Thyroid gland (tissue), 4 donors: Measurements from ENCODE around the gene BCL2. TPM values are rescaled to one million over a fixed set of nuclear protein-coding genes. Genes with fewer than 3 reads are reported as not detected.

Source experiments
- DNase-seq, 2 donors: peaks; one replicate each; pipeline ENCODE4 v3.0.0-alpha.2; 2019
- H3K27ac ChIP-seq, 3 donors: fragments of 200-600 bp; sonication (generic); 1 replicate in 2 of 3; 2 replicates in 1 of 3; pipeline ENCODE4 v1.5.1; 2016 to 2019; ENCODE audit warnings: mild to moderate bottlenecking in 1 of 3, moderate library complexity in 1 of 3
- H3K27me3 ChIP-seq: fragments of 200-600 bp; sonication (generic); one replicate; pipeline ENCODE4 v1.5.1; 2019
- H3K36me3 ChIP-seq, 2 donors: fragments of 200-600 bp; sonication (generic); one replicate each; pipeline ENCODE4 v1.5.1; 2016 to 2019
- H3K4me1 ChIP-seq, 2 donors: fragments of 200-600 bp; sonication (generic); one replicate each; pipeline ENCODE4 v1.5.1; 2017 to 2019
- H3K4me3 ChIP-seq, 3 donors: fragments of 200-600 bp; sonication (generic); replicated peaks in 1 of 3; 1 replicate in 2 of 3; 2 replicates in 1 of 3; pipeline ENCODE4 v1.5.1; 2016; ENCODE audit warnings: mild to moderate bottlenecking in 1 of 3
- H3K9me3 ChIP-seq: fragments of 200-600 bp; sonication (generic); one replicate; pipeline ENCODE4 v1.5.1; 2017
- POLR2A ChIP-seq, 2 donors: fragments of 450-650 bp; IDR thresholded peaks; one replicate each; pipeline ENCODE4 v1.6.1; 2017; ENCODE audit warnings: antibody characterized with exemption in 2 of 2, mild to moderate bottlenecking in 2 of 2, moderate library complexity in 1 of 2
- WGBS, 2 donors: methylation state at CpG; one replicate each; pipeline ENCODE4 v1.1.5; 2017; 5-methylcytosine and 5-hydroxymethylcytosine counted together
- intact Hi-C: fragments of 100-400 bp; cut with DNase I; formaldehyde crosslinking; loops from one replicate; pipeline ENCODE4 v1.15.1; 2023
- total RNA-seq, 4 donors: library from RNA; depleted of rRNA; stranded (reverse); fragments of >200 nt; gene quantifications; one replicate each; pipeline ENCODE4 v1.2.3, GENCODE V29; 2016
- TF ChIP-seq, protein P1 (sequence below), 6 experiments: fragments of 200-600 bp in 3 of 6; fragments of 450-650 bp in 3 of 6; sonication (generic) in 3 of 6; IDR thresholded peaks; one replicate each; pipeline ENCODE4 v1.5.1; 2016 to 2019; ENCODE audit warnings: antibody characterized with exemption in 6 of 6, mild to moderate bottlenecking in 2 of 6, inconsistent platforms in 1 of 6, moderate library complexity in 1 of 6

Gene BCL2
- total RNA-seq, 4 donors from 2014 or later = 108 to 163 (median 115) TPM

DNA sequence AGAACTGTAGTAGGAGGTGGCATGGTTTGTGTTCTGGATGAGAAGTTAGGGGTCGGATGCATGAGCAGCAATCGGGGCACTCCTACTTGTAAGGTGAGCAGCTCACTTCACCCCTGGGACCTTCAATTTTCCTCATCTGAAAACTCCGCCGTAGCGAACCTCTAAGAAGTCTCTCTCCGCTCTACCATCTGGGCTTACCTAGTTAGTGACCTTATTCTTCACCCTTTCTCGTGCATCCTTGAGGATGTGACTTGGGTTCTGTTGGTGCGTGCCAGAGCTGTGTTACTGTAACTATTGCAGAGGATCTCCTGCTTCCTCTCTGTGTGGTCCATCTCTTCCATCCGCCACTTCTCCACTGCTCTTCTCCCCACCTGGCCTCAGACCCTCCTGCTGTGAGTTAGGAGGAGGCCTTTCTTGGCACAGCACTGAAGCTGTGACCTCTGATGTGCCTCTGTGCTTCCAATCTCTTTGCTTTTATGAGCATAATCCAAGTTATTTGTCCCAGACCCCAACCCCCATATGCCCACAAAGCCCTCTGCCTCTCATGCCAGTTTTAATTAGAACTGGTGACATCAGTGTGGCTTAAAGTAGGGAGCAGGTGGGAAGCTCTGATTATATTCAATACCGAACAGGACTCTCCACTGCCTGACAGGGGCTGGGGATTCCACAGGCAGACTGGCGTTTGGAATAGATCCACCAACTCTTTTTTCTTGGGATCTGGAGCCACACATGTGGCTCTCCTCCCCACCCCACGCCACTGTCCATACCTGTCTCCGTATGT is 178.4 kb downstream of the BCL2 start:
- WGBS, 2 donors = 95% methylated on average over 13 of the region's 13 CpGs
- Histone ChIP-seq H3K36me3 (no peaks in the 10 kb centered on the region), H3K4me1 (peaks cover 42 to 72% of the 10 kb centered on the region in 2 donors), H3K27ac (no peak overlapping the region), H3K27me3 (no peaks in the 10 kb centered on the region), H3K9me3 (no peaks in the 10 kb centered on the region), H3K4me3 (no peak overlapping the region)
- no peak for TF ChIP-seq POLR2A (IDR thresholded peaks at IDR 0.05)
- TF ChIP-seq, protein P1, sequence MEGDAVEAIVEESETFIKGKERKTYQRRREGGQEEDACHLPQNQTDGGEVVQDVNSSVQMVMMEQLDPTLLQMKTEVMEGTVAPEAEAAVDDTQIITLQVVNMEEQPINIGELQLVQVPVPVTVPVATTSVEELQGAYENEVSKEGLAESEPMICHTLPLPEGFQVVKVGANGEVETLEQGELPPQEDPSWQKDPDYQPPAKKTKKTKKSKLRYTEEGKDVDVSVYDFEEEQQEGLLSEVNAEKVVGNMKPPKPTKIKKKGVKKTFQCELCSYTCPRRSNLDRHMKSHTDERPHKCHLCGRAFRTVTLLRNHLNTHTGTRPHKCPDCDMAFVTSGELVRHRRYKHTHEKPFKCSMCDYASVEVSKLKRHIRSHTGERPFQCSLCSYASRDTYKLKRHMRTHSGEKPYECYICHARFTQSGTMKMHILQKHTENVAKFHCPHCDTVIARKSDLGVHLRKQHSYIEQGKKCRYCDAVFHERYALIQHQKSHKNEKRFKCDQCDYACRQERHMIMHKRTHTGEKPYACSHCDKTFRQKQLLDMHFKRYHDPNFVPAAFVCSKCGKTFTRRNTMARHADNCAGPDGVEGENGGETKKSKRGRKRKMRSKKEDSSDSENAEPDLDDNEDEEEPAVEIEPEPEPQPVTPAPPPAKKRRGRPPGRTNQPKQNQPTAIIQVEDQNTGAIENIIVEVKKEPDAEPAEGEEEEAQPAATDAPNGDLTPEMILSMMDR (IDR thresholded peaks at IDR 0.05) = no peak
- no peak for DNase-seq
- intact Hi-C loops = loop anchor here (10.0 kb wide), 1 partner anchor 116 kb away; no protein-coding TSS in a partner anchor

DNA sequence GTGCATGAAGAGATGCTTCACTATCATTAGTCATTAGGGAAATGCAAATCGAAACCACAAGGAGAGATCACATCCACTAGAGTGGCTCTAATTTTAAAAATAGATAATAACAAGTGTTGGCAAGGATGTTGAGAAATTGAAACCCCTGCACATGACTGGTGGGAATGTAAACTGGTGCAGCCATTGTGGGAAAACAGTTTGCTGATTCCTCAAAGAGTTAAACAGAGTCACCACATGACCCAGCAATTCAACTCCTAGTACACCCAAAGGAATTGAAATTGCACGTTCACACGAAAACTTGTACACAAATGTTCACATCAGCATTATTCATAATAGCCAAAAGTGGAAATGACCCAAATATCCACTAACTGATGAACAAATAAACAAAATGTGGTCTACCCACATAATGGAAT is 179.5 kb downstream of the BCL2 start:
- 76 to 81% methylated on average over 3 of the region's 3 CpGs for WGBS, 2 donors
- TF ChIP-seq POLR2A (IDR thresholded peaks at IDR 0.05) = no peak
- intact Hi-C loops = loop anchor here (10.0 kb wide), 1 partner anchor 115 kb away; no protein-coding TSS in a partner anchor
- no peaks in the 10 kb centered on the region for H3K36me3 ChIP-seq
- no peak for DNase-seq
- H3K9me3 ChIP-seq = no peaks in the 10 kb centered on the region
- no peak overlapping the region for H3K27ac ChIP-seq
- peaks cover 39 to 71% of the 10 kb centered on the region in 2 donors for H3K4me1 ChIP-seq
- H3K27me3 ChIP-seq = no peaks in the 10 kb centered on the region
- H3K4me3 ChIP-seq = no peak overlapping the region

DNA sequence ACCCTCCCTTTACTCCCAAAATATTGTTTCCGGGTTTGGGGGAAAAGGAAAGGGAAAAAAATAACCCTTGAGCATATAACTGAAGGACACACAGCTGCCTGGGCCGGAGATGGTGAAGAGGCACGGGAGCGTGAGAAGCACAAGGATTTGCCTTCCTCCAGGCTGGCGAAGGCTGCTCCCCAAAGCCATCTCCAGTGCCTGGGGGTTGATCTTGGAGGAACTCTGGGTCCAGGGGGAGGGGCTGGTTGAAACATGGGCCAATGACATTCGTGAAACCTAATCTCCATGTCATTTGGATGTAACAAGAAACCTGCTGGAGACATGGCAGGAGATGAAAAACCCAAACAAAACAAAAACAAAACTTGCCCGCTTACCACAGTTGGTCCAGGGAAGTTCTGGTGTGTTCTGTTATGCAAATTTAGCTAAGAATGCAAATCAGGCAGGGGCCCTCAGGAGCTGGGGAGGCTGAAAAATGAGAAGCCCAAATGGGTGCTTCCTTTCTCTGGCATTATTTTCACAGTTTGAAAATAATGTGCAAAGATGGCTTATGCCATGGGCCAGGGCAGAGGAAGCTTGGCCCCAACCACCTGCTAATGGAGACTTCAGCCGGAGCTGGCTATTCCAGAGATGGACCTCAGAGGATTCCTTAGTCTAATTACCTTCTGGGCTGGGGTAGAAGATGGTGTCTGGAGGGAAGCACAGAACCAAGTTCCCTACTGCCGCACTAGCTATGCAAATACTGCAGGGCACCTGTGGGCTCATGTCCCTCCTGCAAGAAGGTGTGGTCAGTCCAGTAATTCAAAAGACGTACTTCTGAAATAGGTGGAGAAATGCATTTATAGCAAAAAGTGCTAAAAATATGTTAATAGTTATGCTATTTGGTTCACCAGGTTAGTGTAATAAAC is 180.9 kb downstream of the BCL2 start:
- TF ChIP-seq, protein P1 (IDR thresholded peaks at IDR 0.05) = no peak
- TF ChIP-seq POLR2A (IDR thresholded peaks at IDR 0.05) = no peak
- no peaks in the 10 kb centered on the region for H3K27me3 ChIP-seq
- WGBS, 2 donors = 71 to 73% methylated on average over 10 of the region's 10 CpGs
- H3K27ac ChIP-seq = peak overlapping the region in 1 of 3 donors; percentile 34
- peaks cover 31 to 61% of the 10 kb centered on the region in 2 donors for H3K4me1 ChIP-seq
- H3K9me3 ChIP-seq = no peaks in the 10 kb centered on the region
- H3K36me3 ChIP-seq = no peaks in the 10 kb centered on the region
- DNase-seq = no peak
- intact Hi-C loops = no loop called here
- H3K4me3 ChIP-seq = no peak overlapping the region

DNA sequence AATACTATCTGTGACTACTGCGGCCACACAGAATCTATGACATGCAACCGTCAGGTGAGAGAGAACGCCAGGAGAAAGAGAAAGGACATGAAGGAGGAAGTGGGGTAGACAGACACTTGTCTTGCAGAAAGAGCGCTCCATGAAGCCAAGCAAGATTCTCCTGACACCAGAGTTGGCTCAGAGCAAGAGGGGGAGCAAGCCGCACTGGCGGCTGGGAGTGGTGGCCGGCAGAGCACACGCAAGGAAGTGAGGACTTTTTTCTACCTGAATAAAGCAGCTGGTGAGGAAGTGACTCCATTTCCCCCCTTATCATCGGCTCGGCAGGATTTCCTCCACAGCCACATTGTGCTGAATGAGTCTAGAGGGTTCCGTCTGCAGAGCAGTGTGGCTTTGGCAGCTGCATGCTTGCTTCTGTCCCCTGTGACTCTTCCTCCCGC is 181.6 kb downstream of the BCL2 start:
- no peaks in the 10 kb centered on the region for H3K9me3 ChIP-seq
- H3K27ac ChIP-seq = peak overlapping the region in 1 of 3 donors; percentile 34
- TF ChIP-seq, protein P1 (IDR thresholded peaks at IDR 0.05) = no peak
- TF ChIP-seq POLR2A (IDR thresholded peaks at IDR 0.05) = no peak
- no peak overlapping the region for H3K4me3 ChIP-seq
- WGBS, 2 donors = 66 to 78% methylated on average over 12 of the region's 12 CpGs
- peaks cover 32 to 58% of the 10 kb centered on the region in 2 donors for H3K4me1 ChIP-seq
- intact Hi-C loops = no loop called here
- no peaks in the 10 kb centered on the region for H3K36me3 ChIP-seq
- H3K27me3 ChIP-seq = no peaks in the 10 kb centered on the region
- DNase-seq = no peak

DNA sequence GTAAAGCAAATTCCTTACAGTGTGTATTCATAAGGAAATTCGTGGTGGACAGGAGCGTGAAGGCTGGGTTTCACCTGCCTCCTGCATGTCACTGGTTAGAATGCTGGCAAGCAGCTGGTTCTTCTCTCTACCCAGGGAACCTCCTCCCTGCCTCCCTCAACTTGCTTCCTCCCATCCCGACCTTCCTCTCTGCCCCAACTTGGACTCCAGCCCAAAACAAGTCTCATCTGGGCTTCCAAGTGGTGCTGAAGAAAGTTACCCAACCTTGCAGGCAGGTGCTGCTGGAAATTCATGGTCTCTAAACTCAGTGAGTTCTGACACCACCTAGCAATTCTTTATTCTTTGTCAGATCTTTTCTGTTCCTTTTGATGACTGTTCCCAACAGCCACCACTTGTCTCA is 184.5 kb downstream of the BCL2 start:
- Histone ChIP-seq H3K27ac (peak overlapping the region in 2 of 3 donors; percentile 16 to 27), H3K27me3 (no peaks in the 10 kb centered on the region), H3K4me3 (no peak overlapping the region), H3K4me1 (peaks cover 51 to 66% of the 10 kb centered on the region in 2 donors), H3K36me3 (no peaks in the 10 kb centered on the region), H3K9me3 (no peaks in the 10 kb centered on the region)
- 47 to 64% methylated on average over 3 of the region's 3 CpGs for WGBS, 2 donors
- TF ChIP-seq POLR2A (IDR thresholded peaks at IDR 0.05) = no peak
- TF ChIP-seq, protein P1 (IDR thresholded peaks at IDR 0.05) = no peak
- intact Hi-C loops = no loop called here
- peak; percentile 56 to 59 for DNase-seq
